H1 (cell line): Measurements from ENCODE around the gene SMS. TPM values are rescaled to one million over a fixed set of nuclear protein-coding genes. Genes with fewer than 3 reads are reported as not detected.

ENCODE experiments used
- CTCF ChIA-PET: fragments of 300-600 bp; sonication (Branson Sonifier 250); formaldehyde crosslinking; loops from one replicate; lab custom pipeline; 2021; ENCODE audit not compliant: partially characterized antibody; lab: Charles Lee
- POLR2A ChIA-PET: fragments of 300-600 bp; sonication (Branson Sonifier 250); formaldehyde crosslinking; loops from one replicate; lab custom pipeline; 2021; ENCODE audit warnings: inconsistent platforms; ENCODE audit not compliant: partially characterized antibody; lab: Charles Lee
- DNase-seq, 2 experiments: peaks; one replicate each; pipeline versions ENCODE4 v3.0.0 to v3.0.0-alpha.2; 2010 to 2022; ENCODE audit warnings: low spot score in 2 of 2, low read depth in 1 of 2, mixed read lengths in 1 of 2
- FAIRE-seq: peaks from 2 replicates; lab custom pipeline; 2011; peaks lifted over from hg19 to GRCh38; lab: Jason Lieb, UNC
- H2AFZ ChIP-seq: 2 replicates; pipeline ENCODE4 v1.8.1; 2012; ENCODE audit warnings: low read length, inconsistent platforms
- H2AK5ac ChIP-seq: 2 replicates; pipeline ENCODE4 v1.6.1; 2013; ENCODE audit warnings: low read depth, low read length
- H2BK120ac ChIP-seq: replicated peaks from 2 replicates; pipeline ENCODE3; 2013; ENCODE audit warnings: low read depth, low read length, inconsistent platforms
- H2BK12ac ChIP-seq: 2 replicates; pipeline ENCODE4 v1.6.1; 2013; ENCODE audit warnings: low read depth, low read length
- H2BK15ac ChIP-seq: 2 replicates; pipeline ENCODE4 v1.6.1; 2013; ENCODE audit warnings: low read length
- H2BK20ac ChIP-seq: 2 replicates; pipeline ENCODE4 v1.6.1; 2013; ENCODE audit warnings: low read length
- H2BK5ac ChIP-seq: 2 replicates; pipeline ENCODE4 v1.6.1; 2013; ENCODE audit warnings: low read depth, low read length
- H3K14ac ChIP-seq: 2 replicates; pipeline ENCODE4 v1.6.1; 2013; ENCODE audit warnings: inconsistent platforms; ENCODE audit not compliant: insufficient read length
- H3K18ac ChIP-seq: 2 replicates; pipeline ENCODE4 v1.6.1; 2013; ENCODE audit warnings: low read length; ENCODE audit errors: extremely low read depth
- H3K23ac ChIP-seq: 2 replicates; pipeline ENCODE4 v1.6.1; 2013; ENCODE audit warnings: inconsistent platforms; ENCODE audit not compliant: insufficient read length
- H3K23me2 ChIP-seq: 2 replicates; pipeline ENCODE4 v1.6.1; 2013; ENCODE audit warnings: low read depth, low read length
- H3K27ac ChIP-seq: 2 replicates; pipeline ENCODE4 v1.6.1; 2011; ENCODE audit warnings: low read depth, low read length, inconsistent platforms
- H3K27me3 ChIP-seq, 4 experiments: replicated peaks in 1 of 4; 1 replicate in 1 of 4; 2 replicates in 3 of 4; pipeline versions ENCODE4 v1.6.1 to v1.8.1; 2011 to 2013; ENCODE audit warnings: low read length in 3 of 4, mild to moderate bottlenecking in 3 of 4, inconsistent platforms in 2 of 4, mixed read lengths in 2 of 4, moderate library complexity in 1 of 4; ENCODE audit not compliant: control insufficient read depth in 3 of 4, insufficient read depth in 3 of 4; ENCODE audit errors: extremely low read depth in 1 of 4
- H3K36me3 ChIP-seq, 4 experiments: 2 replicates each; pipeline versions ENCODE4 v1.6.1 to v1.8.1; 2011 to 2013; ENCODE audit warnings: mild to moderate bottlenecking in 4 of 4, low read length in 3 of 4, moderate library complexity in 2 of 4, control low read depth in 1 of 4, inconsistent platforms in 1 of 4; ENCODE audit not compliant: insufficient read depth in 4 of 4, control insufficient read depth in 2 of 4
- H3K4ac ChIP-seq: replicated peaks from 2 replicates; pipeline ENCODE3; 2013; ENCODE audit warnings: low read length, low read depth, mixed read lengths, inconsistent platforms; ENCODE audit not compliant: insufficient read length
- H3K4me1 ChIP-seq, 4 experiments: replicated peaks in 1 of 4; 1 replicate in 1 of 4; 2 replicates in 3 of 4; pipeline versions ENCODE4 v1.6.1 to v1.8.1; 2011 to 2013; ENCODE audit warnings: low read length in 3 of 4, inconsistent platforms in 2 of 4, mixed read lengths in 1 of 4; ENCODE audit not compliant: insufficient read depth in 4 of 4, control insufficient read depth in 3 of 4
- H3K4me2 ChIP-seq, 2 experiments: 2 replicates each; pipeline versions ENCODE4 v1.6.1 to v1.8.1; 2011 to 2013; ENCODE audit warnings: low read depth in 2 of 2, low read length in 2 of 2, control low read depth in 1 of 2, inconsistent platforms in 1 of 2, mild to moderate bottlenecking in 1 of 2; ENCODE audit not compliant: insufficient read depth in 1 of 2
- H3K4me3 ChIP-seq, 4 experiments: fragments of 200-600, 300-600 bp in 1 of 4; sonication (generic), shearing (Covaris generic), sonication (Bioruptor Twin) in 1 of 4; 2 replicates each; pipeline versions ENCODE4 v1.5.1 to v1.8.1; 2011 to 2016; ENCODE audit warnings: low read length in 4 of 4, low read depth in 3 of 4, control low read depth in 2 of 4, inconsistent platforms in 2 of 4, mild to moderate bottlenecking in 2 of 4, mixed read lengths in 1 of 4, moderate library complexity in 1 of 4; ENCODE audit not compliant: insufficient read depth in 2 of 4; ENCODE audit errors: extremely low read depth in 1 of 4
- H3K56ac ChIP-seq: replicated peaks from 2 replicates; pipeline ENCODE3; 2013; ENCODE audit warnings: low read depth, mild to moderate bottlenecking, mixed read lengths, low read length, inconsistent platforms; ENCODE audit not compliant: insufficient read length
- H3K79me1 ChIP-seq: 2 replicates; pipeline ENCODE4 v1.6.1; 2013; ENCODE audit warnings: low read depth, low read length, control low read depth
- H3K79me2 ChIP-seq, 2 experiments: 2 replicates each; pipeline versions ENCODE4 v1.6.1 to v1.8.1; 2012 to 2013; ENCODE audit warnings: low read length in 2 of 2, mild to moderate bottlenecking in 2 of 2, inconsistent platforms in 1 of 2; ENCODE audit not compliant: insufficient read depth in 2 of 2, control insufficient read depth in 1 of 2
- H3K9ac ChIP-seq, 4 experiments: replicated peaks in 1 of 4; 1 replicate in 1 of 4; 2 replicates in 3 of 4; pipeline versions ENCODE4 v1.6.1 to v1.8.1; 2011 to 2013; ENCODE audit warnings: low read depth in 3 of 4, low read length in 3 of 4, control low read depth in 2 of 4, mild to moderate bottlenecking in 2 of 4, moderate library complexity in 2 of 4, inconsistent platforms in 1 of 4; ENCODE audit errors: extremely low read depth in 1 of 4
- H3K9me3 ChIP-seq, 2 experiments: 2 replicates each; pipeline versions ENCODE4 v1.6.1 to v1.8.1; 2012 to 2013; ENCODE audit warnings: mild to moderate bottlenecking in 2 of 2, moderate library complexity in 2 of 2, control low read depth in 1 of 2, inconsistent platforms in 1 of 2, low read depth in 1 of 2, low read length in 1 of 2, mixed read lengths in 1 of 2; ENCODE audit not compliant: insufficient read depth in 2 of 2
- H4K20me1 ChIP-seq, 2 experiments: replicated peaks in 1 of 2; 2 replicates each; pipeline versions ENCODE3 to v1.8.1; 2011 to 2013; ENCODE audit warnings: inconsistent platforms in 2 of 2, low read length in 2 of 2, mild to moderate bottlenecking in 1 of 2; ENCODE audit not compliant: insufficient read depth in 2 of 2, control insufficient read depth in 1 of 2
- H4K5ac ChIP-seq: 2 replicates; pipeline ENCODE4 v1.6.1; 2013; ENCODE audit warnings: low read length, low read depth, mixed read lengths, inconsistent platforms; ENCODE audit not compliant: insufficient read length
- H4K8ac ChIP-seq: 2 replicates; pipeline ENCODE4 v1.8.0; 2013; ENCODE audit warnings: mild to moderate bottlenecking, moderate library complexity, low read length, inconsistent platforms; ENCODE audit not compliant: insufficient read depth; ENCODE audit errors: extremely low read depth
- H4K91ac ChIP-seq: replicated peaks from 2 replicates; pipeline ENCODE3; 2013; ENCODE audit warnings: low read length, mixed read lengths, inconsistent platforms; ENCODE audit not compliant: insufficient read length
- ASH2L ChIP-seq: fragments of 200-600, 300-600 bp; sonication (generic); IDR thresholded peaks from one replicate; pipeline ENCODE4 v1.7.1; 2017; ENCODE audit warnings: low read length
- CBX5 ChIP-seq: fragments of 300-800, 300-1000 bp; sonication (generic); IDR thresholded peaks from 2 replicates; pipeline ENCODE4 v1.7.1; 2016; ENCODE audit warnings: antibody characterized with exemption, low read length, low read depth
- CREB1 ChIP-seq: IDR thresholded peaks from 2 replicates; pipeline ENCODE4 v1.6.1; 2012; ENCODE audit warnings: inconsistent platforms
- POLR2A ChIP-seq, 2 experiments: IDR thresholded peaks; 1 replicate in 1 of 2; 2 replicates in 1 of 2; pipeline ENCODE4 v1.6.1; 2011; ENCODE audit warnings: low read depth in 2 of 2, low read length in 2 of 2, mild to moderate bottlenecking in 2 of 2; ENCODE audit errors: control extremely low read depth in 1 of 2
- TAF1 ChIP-seq: IDR thresholded peaks from 2 replicates; pipeline ENCODE4 v1.6.1; 2011; ENCODE audit warnings: mild to moderate bottlenecking, low read depth, low read length
- TCF12 ChIP-seq: IDR thresholded peaks from 2 replicates; pipeline ENCODE4 v1.6.1; 2011; ENCODE audit warnings: low read depth, mild to moderate bottlenecking, low read length
- YY1 ChIP-seq: IDR thresholded peaks from 2 replicates; pipeline ENCODE4 v1.6.1; 2011; ENCODE audit warnings: low read depth, mild to moderate bottlenecking, low read length
- WGBS, 2 experiments: shearing (Covaris generic) in 1 of 2; methylation state at CpG; one replicate each; pipeline versions ENCODE4 v1.1.6 to v1.1.7; 2013 to 2015; ENCODE audit warnings: low lambda C conversion rate in 2 of 2, mixed read lengths in 2 of 2, inconsistent platforms in 1 of 2, low coverage in 1 of 2, missing lambda C conversion rate in 1 of 2; ENCODE audit not compliant: insufficient replicate concordance in 2 of 2, insufficient coverage in 1 of 2, insufficient read length in 1 of 2; ENCODE audit errors: extremely low coverage in 1 of 2, missing lambda C conversion rate in 1 of 2; 5-methylcytosine and 5-hydroxymethylcytosine counted together
- long read RNA-seq, 2 experiments: library from RNA in 1 of 2; library from capped mRNA in 1 of 2; stranded (forward); transcript quantifications; one replicate each; pipeline ENCODE4 v2.0.0, GENCODE V29; 2021; ENCODE audit warnings: inconsistent platforms in 1 of 2
- polyA minus RNA-seq, 3 experiments: library from RNA; depleted of rRNA, polyadenylated mRNA; stranded (reverse); fragments of >200 nt; gene quantifications; 1 replicate in 2 of 3; 2 replicates in 1 of 3; pipeline ENCODE4 v1.2.3, GENCODE V29; 2011
- polyA plus RNA-seq, 7 experiments: library from polyadenylated mRNA; depleted of rRNA in 3 of 7; stranded (reverse) in 5 of 7; unstranded in 2 of 7; fragments of >200 nt in 5 of 7; fragments of 200-250 nt in 2 of 7; gene quantifications; 1 replicate in 5 of 7; 2 replicates in 1 of 7; 4 replicates in 1 of 7; pipeline versions ENCODE4 v1.2.1 to v1.2.3, GENCODE V29; 2011 to 2013; ENCODE audit warnings: missing spikeins in 2 of 7, mixed read lengths in 2 of 7
- total RNA-seq: library from RNA; stranded (reverse); fragmentation: NEBNext Ultra II Directional; extraction: Animal tissue kit (Norgen Biotek cat#: 25700); gene quantifications from 2 replicates; pipeline ENCODE4 v1.2.1, GENCODE V29; 2021
- TF ChIP-seq, protein P1 (sequence below): IDR thresholded peaks from 2 replicates; pipeline ENCODE4 v1.6.1; 2012; ENCODE audit warnings: inconsistent platforms
- TF ChIP-seq, protein P2 (sequence below): IDR thresholded peaks from 2 replicates; pipeline ENCODE4 v1.6.1; 2011; ENCODE audit warnings: low read length, improper control_type of control experiment

SMS gene
- total RNA-seq, result 247 and 256 TPM in 2 replicates
- 61.8 and 66.3 TPM in 2 replicates for polyA plus RNA-seq (2011; rRNA removed)
- polyA plus RNA-seq (2011; cell fraction: cytosol; rRNA removed), result 122 TPM
- 45.8 TPM for polyA plus RNA-seq (2011; cell fraction: nucleus; rRNA removed)
- 180 to 311 TPM (median 196 TPM) in 4 replicates for polyA plus RNA-seq (2012, experiment 1 of 2)
- polyA plus RNA-seq (2012, experiment 2 of 2), result 48.2 TPM
- polyA plus RNA-seq (2013, experiment 1 of 2), result 168 TPM
- 180 TPM for polyA plus RNA-seq (2013, experiment 2 of 2)
- 35.0 and 43.8 TPM in 2 replicates for polyA minus RNA-seq (2011; rRNA and poly(A)+ RNA removed)
- 124 TPM for polyA minus RNA-seq (2011; cell fraction: cytosol; rRNA and poly(A)+ RNA removed)
- polyA minus RNA-seq (2011; cell fraction: nucleus; rRNA and poly(A)+ RNA removed), result 39.5 TPM
- long read RNA-seq, experiment 1, transcript SMS-202 (11 exons, 1,837 nt), result major isoform, 74 of 291 reads
- long read RNA-seq, experiment 1, partial matches to known transcripts, result 203 of 291 reads
- long read RNA-seq, experiment 1, other reads (novel, unspliced or antisense), result 13 of 291 reads
- long read RNA-seq, experiment 2, transcript SMS-202 (11 exons, 1,837 nt), result major isoform, 98 of 129 reads
- long read RNA-seq, experiment 2, transcript SMS-201 (9 exons, 1,174 nt), result minor isoform, 6 of 129 reads
- long read RNA-seq, experiment 2, partial matches to known transcripts, result 22 of 129 reads
- long read RNA-seq, experiment 2, other reads (novel, unspliced or antisense), result 3 of 129 reads

DNA sequence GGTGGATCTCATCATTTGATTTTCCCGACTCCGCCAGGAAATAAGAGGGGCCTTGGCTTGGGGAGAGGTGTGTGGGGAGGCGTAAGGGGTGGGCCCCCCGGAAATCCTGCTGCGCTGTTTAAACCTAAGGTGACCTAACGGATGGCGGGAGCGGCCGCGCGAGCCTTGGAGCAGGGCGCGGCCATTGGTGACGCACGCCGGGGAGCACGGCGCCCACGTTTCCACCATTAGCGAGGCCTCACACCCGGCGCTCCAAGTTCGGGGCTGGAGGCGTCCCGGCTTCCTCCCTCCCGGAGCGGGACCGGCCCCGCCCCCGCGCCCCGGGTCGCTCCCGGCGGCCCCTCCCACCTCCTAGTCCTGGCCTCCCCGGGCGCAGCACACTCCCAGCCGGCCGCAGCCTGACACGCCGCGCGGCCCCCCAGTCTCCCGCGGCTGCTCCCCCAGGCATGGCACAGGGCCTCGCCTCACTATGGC, at the start of gene SMS:
Gene SMS (plus strand): TSS at position 354 of the 474 bp plus-strand sequence. CDS start 116 bp downstream, at position 470.
- peaks cover 0 to 14% (median 8%) of the 10 kb centered on the region in 4 experiments for H3K4me1 ChIP-seq
- H3K4ac ChIP-seq, result no peak within 1 kb of the TSS
- no peak within 1 kb of the TSS for H3K56ac ChIP-seq
- H3K27me3 ChIP-seq, result no peaks in the 10 kb centered on the region
- H3K4me3 ChIP-seq, result peak within 1 kb of the TSS; percentile 51 to 86 (median 66)
- H4K20me1 ChIP-seq, result peaks cover 2 to 6% of the 10 kb centered on the region in 2 experiments
- H2AFZ ChIP-seq, result peak within 1 kb of the TSS; percentile 30
- no peak within 1 kb of the TSS for H3K23ac ChIP-seq
- peaks cover 0 to 2% (median 0%) of the 10 kb centered on the region in 4 experiments; a peak in 1 of 8 replicates for H3K36me3 ChIP-seq
- peak within 1 kb of the TSS; percentile 29 to 90 (median 62) for H3K9ac ChIP-seq
- no peak for FAIRE-seq
- H2AK5ac ChIP-seq, result no peak within 1 kb of the TSS
- no peak within 1 kb of the TSS for H4K91ac ChIP-seq
- peaks cover 4% of the 10 kb centered on the region; the same call in 1 of the 2 replicates for H3K23me2 ChIP-seq
- peak; percentile 34 to 70 for DNase-seq
- no peaks in the 10 kb centered on the region for H3K79me1 ChIP-seq
- H2BK20ac ChIP-seq, result no peak within 1 kb of the TSS
- H2BK15ac ChIP-seq, result no peak within 1 kb of the TSS
- H3K27ac ChIP-seq, result peak within 1 kb of the TSS; percentile 25; the same call in 1 of the 2 replicates
- ChIA-PET CTCF (no interaction called here), POLR2A (interaction anchor here (1.7 kb wide), 1 partner anchor 13 kb away, joined by 8 read pairs; no protein-coding TSS in a partner anchor)
- H2BK120ac ChIP-seq, result no peak within 1 kb of the TSS
- no peak within 1 kb of the TSS; the same call in 1 of the 2 replicates for H3K18ac ChIP-seq
- no peak within 1 kb of the TSS for H2BK12ac ChIP-seq
- no peak within 1 kb of the TSS for H2BK5ac ChIP-seq
- peak within 1 kb of the TSS; percentile 89 for H4K8ac ChIP-seq
- H3K79me2 ChIP-seq, result peaks cover 10 to 40% of the 10 kb centered on the region in 2 experiments
- 8% methylated on average over 5 of the region's 46 CpGs; no CpG with 5 or more reads in 1 of the 2 experiments for WGBS, 2 experiments
- no peak within 1 kb of the TSS for H4K5ac ChIP-seq
- H3K14ac ChIP-seq, result no peak within 1 kb of the TSS
- H3K9me3 ChIP-seq, result no peaks in the 10 kb centered on the region
- peak within 1 kb of the TSS; percentile 64 to 82 for H3K4me2 ChIP-seq
- TF ChIP-seq TAF1 (peak; percentile 17; the same call in 1 of the 2 replicates), YY1 (peak; percentile 71; the same call in 1 of the 2 replicates), CREB1 (peak; percentile 38; the same call in 1 of the 2 replicates), POLR2A (IDR thresholded peaks at IDR 0.05; ENCODE audit: control extremely low read depth in 1 of 2, low read depth in 2 of 2, low read length in 2 of 2) (peak; percentile 24 to 33; a peak in 2 of 3 replicates), TCF12 (no peak), ASH2L (peak; percentile 57), CBX5 (no peak)
- TF ChIP-seq, protein P1, sequence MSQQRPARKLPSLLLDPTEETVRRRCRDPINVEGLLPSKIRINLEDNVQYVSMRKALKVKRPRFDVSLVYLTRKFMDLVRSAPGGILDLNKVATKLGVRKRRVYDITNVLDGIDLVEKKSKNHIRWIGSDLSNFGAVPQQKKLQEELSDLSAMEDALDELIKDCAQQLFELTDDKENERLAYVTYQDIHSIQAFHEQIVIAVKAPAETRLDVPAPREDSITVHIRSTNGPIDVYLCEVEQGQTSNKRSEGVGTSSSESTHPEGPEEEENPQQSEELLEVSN, result peak; percentile 52
- TF ChIP-seq, protein P2, sequence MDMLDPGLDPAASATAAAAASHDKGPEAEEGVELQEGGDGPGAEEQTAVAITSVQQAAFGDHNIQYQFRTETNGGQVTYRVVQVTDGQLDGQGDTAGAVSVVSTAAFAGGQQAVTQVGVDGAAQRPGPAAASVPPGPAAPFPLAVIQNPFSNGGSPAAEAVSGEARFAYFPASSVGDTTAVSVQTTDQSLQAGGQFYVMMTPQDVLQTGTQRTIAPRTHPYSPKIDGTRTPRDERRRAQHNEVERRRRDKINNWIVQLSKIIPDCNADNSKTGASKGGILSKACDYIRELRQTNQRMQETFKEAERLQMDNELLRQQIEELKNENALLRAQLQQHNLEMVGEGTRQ, result no peak
